Neuron (in vitro differentiated cells): Measurements from ENCODE around the gene BHLHE23.

Experiments used
- H2AFZ ChIP-seq: one replicate; pipeline ENCODE4 v1.6.1; 2013; ENCODE audit warnings: low read depth, mild to moderate bottlenecking, inconsistent platforms, low read length, moderate library complexity
- H3K27me3 ChIP-seq: one replicate; pipeline ENCODE4 v1.6.1; 2013; ENCODE audit warnings: low read length; ENCODE audit not compliant: insufficient read depth
- H3K36me3 ChIP-seq: one replicate; pipeline ENCODE4 v1.6.1; 2013; ENCODE audit warnings: low read length; ENCODE audit not compliant: insufficient read depth
- H3K4me1 ChIP-seq: one replicate; pipeline ENCODE4 v1.6.1; 2013; ENCODE audit warnings: low read length; ENCODE audit not compliant: insufficient read depth
- H3K4me3 ChIP-seq: 2 replicates; pipeline ENCODE4 v1.5.1; 2013; ENCODE audit warnings: mild to moderate bottlenecking, low read length, moderate library complexity
- H3K9me3 ChIP-seq: one replicate; pipeline ENCODE4 v1.6.1; 2013; ENCODE audit warnings: low read length

Gene BHLHE23

DNA sequence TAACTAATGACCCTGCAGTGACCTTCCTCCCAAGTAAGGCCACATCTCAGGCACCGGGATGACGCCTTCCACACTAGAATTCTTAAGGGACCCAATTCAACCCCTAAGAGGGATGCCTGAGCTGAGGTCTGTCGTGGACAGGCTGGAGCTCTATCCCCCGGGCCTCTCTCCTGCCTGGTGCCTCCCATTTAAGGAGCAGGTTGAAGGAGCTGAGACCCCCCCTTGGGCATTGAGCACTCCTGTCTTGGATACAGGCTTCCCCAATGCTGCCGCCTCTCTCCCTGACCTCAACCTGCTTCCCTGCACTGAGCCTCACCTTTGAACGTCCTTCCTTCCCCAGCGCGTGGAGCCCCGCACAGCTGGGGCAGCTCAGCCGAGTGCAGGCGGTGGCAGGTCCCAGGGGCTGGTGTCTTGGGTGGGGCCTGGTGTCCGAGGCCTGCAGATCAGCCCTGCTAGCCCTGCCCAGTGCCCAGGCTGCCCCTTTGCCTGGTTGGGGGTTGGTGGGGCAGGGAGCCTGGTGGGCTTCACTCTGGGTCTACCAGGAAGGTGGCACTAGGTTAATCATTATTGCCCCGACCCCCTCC lies 19.9 kb upstream of the BHLHE23 start:
- no peaks in the 10 kb centered on the region for H3K36me3 ChIP-seq
- no peak overlapping the region for H2AFZ ChIP-seq
- no peak overlapping the region for H3K4me3 ChIP-seq
- peaks cover 7% of the 10 kb centered on the region for H3K4me1 ChIP-seq
- H3K9me3 ChIP-seq, result no peaks in the 10 kb centered on the region
- H3K27me3 ChIP-seq, result peaks cover 4% of the 10 kb centered on the region

DNA sequence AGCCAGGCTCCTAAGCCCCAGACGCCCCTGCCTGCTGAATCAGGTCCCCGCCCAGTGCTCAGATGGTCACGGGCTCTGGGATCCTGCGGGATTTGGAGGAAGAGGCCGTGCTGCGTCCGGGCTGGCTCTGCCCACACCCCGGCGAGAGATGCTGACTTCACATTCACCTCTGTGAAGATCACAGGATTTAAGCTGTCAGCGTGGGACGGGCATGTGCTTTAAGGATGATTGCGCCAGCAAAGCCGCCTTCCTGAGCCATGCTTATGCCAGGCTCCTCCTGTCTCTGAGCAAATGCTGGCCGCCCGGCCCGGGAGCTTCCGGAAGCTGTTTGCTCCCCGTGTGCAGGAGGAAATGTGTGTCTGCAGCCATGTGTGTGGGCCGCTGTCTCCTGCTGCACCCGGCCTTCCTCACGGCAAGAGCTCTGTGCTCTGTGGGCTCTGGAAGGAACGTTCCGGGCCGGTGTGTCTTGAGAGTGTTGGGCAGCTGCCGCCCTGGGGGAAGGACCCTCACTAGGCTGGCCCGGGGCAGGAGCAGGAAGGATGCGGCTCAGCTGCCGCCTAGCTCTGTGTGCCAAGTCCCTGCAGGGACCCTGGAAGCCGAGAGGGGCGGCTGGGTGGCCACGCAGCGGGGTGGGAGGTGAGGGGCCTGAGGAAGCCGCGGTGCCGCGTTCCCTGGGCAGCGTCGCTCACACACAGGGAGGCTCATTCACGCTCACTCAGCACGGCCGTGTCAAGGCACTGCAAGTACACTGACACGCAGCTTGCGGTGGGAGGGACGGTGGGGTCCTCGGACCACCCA lies 19.0 kb upstream of the BHLHE23 start:
- Histone ChIP-seq H3K4me3 (no peak overlapping the region), H3K36me3 (no peaks in the 10 kb centered on the region), H2AFZ (no peak overlapping the region), H3K4me1 (peaks cover 7% of the 10 kb centered on the region), H3K27me3 (peaks cover 4% of the 10 kb centered on the region), H3K9me3 (peaks cover under 1% of the 10 kb centered on the region)

DNA sequence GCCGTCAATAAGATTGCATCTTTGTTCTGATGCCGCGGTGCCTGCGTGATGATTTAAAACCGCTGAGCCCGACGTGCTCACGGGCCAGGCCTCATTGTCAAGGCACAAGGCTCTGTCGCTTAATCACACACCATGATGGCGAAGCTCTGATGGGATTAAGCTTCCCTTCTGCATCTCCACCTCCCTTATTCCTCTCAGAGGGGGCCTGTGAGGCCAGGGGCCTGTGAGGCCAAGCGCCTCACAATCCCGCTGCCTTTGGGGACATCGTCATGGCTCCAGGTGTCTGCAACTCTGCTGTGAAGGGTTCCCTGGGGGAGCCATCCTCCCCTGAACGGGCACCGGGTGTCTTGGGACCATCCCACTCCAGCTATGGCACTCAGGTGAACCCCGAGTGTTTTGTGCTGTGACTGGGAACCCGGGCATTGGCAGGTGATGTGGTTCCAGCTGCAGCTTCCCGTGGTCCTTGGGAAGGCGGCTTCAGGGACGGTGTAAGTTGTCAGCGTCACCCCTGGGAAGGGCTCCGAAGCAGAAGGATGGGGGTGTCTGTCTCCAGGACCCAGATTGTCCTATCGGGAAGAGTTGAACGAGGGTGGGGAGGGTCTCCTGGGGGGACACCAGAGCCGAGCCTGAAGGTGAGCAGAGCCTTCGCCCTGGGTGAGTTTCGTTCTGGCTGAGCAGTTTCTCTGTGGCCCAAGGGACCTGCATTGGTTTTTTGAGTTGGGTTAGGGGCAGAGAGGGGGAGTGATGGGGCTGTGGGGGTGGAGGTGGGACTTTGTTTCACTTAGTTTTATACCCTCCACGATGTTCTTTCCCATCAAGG lies 18.0 kb upstream of the BHLHE23 start:
- peaks cover 5% of the 10 kb centered on the region for H3K9me3 ChIP-seq
- H3K36me3 ChIP-seq, result no peaks in the 10 kb centered on the region
- H3K27me3 ChIP-seq, result peaks cover 4% of the 10 kb centered on the region
- no peak overlapping the region for H2AFZ ChIP-seq
- H3K4me3 ChIP-seq, result no peak overlapping the region
- H3K4me1 ChIP-seq, result peaks cover 5% of the 10 kb centered on the region

DNA sequence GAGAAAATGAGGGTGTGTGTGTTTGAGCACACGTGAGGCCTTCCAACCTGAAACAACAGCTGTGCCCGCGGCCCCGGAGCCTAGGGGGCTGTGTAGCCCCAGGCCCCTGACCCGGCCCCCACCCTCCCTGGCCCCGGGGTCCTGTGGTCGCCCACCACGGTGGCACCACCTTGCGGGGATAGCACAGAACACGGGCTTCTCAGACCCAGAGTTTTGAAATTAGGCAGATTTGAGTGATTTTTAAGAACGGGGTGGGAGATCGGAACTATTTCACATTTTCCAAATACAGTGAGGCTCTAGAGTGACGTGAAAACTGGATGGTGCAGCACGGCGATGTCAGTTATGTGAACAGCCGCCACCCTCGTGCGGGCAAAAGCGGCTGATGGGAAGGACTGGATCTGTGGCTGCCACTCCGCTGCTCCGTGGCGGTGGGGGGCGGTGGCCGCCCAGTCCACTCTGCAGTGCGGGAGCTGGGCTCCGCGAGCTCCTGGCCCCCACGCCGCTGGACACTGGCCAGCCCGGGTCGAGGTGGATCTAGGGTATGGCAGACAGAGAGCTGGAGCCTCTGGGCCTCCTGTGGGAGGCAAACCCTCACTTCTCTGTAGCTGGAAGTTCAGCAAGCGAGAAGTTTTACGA lies 17.3 kb upstream of the BHLHE23 start:
- Histone ChIP-seq H3K4me3 (no peak overlapping the region), H3K4me1 (peaks cover 5% of the 10 kb centered on the region), H2AFZ (no peak overlapping the region), H3K36me3 (no peaks in the 10 kb centered on the region), H3K27me3 (no peaks in the 10 kb centered on the region), H3K9me3 (peaks cover 5% of the 10 kb centered on the region)

DNA sequence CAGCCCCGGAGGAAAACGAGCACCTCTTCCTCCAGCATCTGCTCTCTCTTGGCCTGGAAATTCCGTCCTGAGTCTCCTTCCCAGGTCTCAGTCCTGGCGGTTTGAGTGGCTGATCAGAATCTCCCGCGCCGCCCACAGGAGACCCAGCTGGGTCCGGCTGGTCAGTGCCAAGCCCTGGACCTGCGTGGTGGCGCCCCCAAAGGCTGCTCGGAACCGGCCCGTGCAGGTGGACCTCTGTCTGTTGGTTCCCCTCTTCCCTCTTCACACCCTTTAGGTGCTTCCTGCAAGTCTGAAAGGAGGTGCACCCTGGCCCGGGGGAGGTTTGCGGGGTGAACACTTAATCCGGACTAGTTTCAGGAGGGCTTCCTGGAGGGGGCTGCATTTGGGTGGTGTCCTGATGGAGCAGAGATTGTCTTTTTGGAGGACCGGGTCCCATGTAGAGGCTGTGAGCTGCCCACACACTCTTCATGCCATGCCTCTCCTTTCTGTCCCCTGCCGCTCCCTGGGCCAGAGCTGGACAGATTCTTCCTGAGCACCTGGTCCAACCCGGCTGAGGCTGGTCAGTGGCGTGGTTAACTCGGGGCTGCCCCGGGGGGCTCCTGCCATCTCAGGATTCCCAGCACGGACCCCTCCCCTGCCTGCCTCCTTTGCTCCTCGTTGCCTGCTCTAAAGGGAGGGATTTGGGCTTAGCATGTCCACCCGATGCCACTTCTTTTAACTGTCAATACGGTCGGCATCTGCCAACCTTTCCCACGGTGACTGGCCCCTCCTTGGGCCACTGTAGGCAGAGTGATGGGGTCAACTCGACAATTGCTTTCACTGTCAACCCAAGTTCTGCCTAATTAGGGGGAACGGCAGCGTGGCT lies 16.5 kb upstream of the BHLHE23 start:
- Histone ChIP-seq H2AFZ (no peak overlapping the region), H3K4me1 (peaks cover 5% of the 10 kb centered on the region), H3K9me3 (peaks cover 5% of the 10 kb centered on the region), H3K27me3 (no peaks in the 10 kb centered on the region), H3K36me3 (no peaks in the 10 kb centered on the region), H3K4me3 (no peak overlapping the region)

DNA sequence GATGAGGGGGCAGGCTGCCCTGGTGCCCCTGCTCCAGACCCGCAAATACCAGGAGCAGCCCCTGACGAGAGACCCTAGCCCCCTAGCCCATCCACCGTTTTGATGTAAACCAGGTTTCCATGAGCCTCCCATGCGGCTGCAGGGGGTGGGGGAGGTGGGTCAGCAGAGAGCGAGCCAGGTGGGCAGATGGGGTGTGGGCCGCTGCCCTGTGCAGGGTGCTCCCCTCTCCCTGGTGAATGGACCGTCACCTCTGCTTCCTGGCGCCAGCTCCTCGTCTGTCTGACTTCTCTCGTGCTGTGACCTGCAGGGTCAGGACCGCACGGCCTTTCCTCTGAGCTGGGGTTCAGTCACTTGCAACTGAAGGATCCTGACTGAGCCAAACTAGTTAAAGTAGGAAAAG lies 15.7 kb upstream of the BHLHE23 start:
- Histone ChIP-seq H3K9me3 (peaks cover 9% of the 10 kb centered on the region), H3K4me1 (peaks cover 3% of the 10 kb centered on the region), H3K4me3 (no peak overlapping the region), H3K36me3 (no peaks in the 10 kb centered on the region), H3K27me3 (no peaks in the 10 kb centered on the region), H2AFZ (no peak overlapping the region)

DNA sequence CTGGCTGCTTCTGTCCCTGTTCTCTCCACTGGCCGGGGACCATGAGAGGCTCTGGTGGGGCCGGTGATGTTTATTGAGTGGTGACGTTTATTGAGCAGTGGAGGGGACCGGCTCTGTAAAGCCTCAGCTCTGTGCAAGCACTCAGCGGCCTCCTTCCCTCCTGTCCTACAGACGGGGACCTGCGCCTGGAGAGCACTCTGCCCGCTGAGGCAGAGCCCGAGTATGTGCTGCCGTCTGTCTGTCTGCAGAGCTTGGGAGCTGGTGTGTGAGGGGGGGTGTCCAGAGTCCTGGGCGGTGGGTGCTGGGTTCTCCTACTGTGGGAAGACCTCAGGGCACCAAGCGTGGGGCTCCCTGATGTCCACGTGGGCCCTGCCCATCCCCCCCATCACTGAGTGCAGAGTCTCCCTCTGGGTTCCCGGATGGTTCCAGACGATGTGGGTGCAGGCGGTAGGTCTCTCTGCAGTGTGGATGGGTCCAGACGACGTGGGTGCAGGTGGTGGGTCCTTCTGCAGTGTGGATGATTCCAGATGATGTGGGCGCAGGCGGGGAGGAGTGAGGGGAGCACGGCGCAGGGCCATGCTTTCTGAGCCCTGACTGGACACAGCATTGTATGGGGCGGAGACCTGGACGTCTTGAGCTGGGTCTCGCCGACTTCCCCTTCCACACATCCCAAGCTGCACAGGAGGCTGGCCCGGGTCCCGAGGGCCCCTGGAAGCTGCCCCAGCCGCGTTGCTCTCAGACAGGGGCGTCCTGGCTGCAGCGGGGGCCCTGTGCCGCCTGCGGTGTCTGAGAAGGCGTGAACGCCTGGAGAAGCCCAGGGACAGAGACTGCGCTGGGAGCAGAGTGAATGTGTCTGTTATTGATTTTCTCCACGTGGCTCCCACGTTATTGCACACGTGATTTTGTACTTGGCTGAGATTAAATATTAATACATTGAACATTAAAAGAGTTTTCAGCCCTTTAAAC lies 14.9 kb upstream of the BHLHE23 start:
- peaks cover 1% of the 10 kb centered on the region for H3K4me1 ChIP-seq
- H2AFZ ChIP-seq, result no peak overlapping the region
- no peaks in the 10 kb centered on the region for H3K27me3 ChIP-seq
- H3K4me3 ChIP-seq, result no peak overlapping the region
- H3K9me3 ChIP-seq, result peaks cover 9% of the 10 kb centered on the region
- no peaks in the 10 kb centered on the region for H3K36me3 ChIP-seq

DNA sequence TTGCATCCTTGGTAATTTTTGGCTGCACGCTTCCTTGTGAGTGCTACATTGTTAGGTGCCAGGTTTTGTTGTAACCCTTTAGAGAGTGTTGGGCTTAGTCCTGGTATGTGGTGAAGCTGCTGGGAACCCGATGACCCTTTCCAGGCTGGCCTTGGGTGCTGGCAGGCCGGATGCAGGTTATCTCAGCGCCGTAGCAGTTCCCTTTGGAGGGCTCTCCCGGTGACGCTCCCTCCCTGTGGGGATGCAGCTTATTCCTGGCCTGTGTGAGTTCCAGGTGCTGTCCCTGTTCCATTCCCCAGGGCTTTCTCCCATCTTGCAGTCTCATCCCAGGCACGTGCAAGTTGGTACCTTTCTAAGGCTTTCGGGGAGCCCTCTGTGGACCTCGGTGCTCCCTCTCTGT lies 13.9 kb upstream of the BHLHE23 start:
- Histone ChIP-seq H3K27me3 (no peaks in the 10 kb centered on the region), H3K9me3 (peaks cover 9% of the 10 kb centered on the region)

DNA sequence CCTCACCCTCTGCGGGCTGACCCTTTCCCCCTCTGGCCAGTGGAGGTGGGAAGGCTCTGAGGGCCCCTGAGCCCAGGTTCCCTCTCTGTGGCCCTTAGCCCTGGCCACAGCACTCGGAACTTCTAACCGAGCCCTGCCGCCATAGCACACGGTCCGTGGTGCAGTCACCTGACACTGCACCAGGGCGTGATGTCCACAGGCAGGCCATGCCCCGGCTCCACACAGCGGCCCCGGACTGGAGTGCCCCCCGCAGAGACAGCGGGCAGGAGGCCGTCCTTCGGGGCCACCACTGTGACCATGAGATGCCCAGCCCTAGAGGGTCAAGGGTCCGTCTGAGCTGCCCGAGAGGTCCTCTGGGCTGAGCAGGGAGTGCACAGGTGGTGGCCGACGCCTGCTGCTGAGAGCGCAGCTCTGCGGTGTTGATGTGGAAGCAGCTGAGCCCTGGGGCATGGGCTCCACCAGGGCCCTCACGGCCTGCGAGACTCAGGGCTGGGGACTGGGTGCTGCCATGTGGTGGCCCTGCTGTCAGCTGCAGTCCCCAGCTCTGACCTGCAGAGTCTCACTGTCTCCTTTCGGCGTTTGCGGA lies 11.2 kb upstream of the BHLHE23 start:
- Histone ChIP-seq H3K9me3 (peaks cover 9% of the 10 kb centered on the region), H3K4me1 (peaks cover 18% of the 10 kb centered on the region), H3K4me3 (no peak overlapping the region), H3K27me3 (no peaks in the 10 kb centered on the region), H2AFZ (no peak overlapping the region), H3K36me3 (no peaks in the 10 kb centered on the region)

More for the DNA sequence above, 13.9 kb upstream of the BHLHE23 start:
- no peak overlapping the region for H2AFZ ChIP-seq
- peaks cover 8% of the 10 kb centered on the region for H3K4me1 ChIP-seq
- H3K36me3 ChIP-seq, result no peaks in the 10 kb centered on the region
- H3K4me3 ChIP-seq, result no peak overlapping the region

DNA sequence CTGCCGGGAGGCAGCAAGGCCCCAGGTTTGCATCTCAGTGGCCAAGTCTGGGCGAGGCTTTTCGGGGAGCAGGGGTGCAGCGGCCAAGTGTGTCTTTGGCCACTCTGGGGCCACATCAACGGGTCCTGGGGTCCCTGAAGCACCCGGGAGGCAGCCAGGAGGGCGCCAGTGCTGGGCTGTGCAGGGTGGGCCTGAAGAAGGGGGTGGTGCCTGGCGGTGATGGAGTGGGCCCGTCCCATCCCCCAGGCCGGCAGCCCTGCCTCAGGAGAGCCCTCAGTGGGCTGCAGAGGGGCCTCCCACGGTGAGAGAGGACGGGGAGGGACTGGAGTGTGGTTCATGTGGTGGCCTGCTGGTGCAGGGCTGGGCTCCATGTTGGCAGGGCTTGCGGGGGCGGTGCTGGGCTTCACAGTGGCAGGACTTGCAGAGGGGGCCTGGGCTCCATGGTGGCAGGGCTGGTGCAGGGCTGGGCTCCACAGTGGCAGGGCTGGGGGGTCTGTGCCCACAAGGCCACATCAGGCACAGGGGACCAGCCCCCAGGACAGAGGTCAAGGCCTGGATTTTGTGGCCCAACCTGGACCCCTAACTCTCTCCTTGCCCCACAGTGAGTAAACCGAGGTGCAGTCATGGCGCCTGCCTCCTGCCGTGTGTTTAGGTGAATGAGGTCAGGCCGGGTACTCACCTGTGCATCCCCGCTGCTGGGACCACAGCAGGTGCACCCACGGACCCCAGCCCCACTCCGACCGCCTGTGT lies 10.5 kb upstream of the BHLHE23 start:
- H3K9me3 ChIP-seq, result peaks cover 9% of the 10 kb centered on the region
- peaks cover 18% of the 10 kb centered on the region for H3K4me1 ChIP-seq
- H3K27me3 ChIP-seq, result no peaks in the 10 kb centered on the region
- no peak overlapping the region for H2AFZ ChIP-seq
- no peaks in the 10 kb centered on the region for H3K36me3 ChIP-seq
- no peak overlapping the region for H3K4me3 ChIP-seq
